Measurements from ENCODE around the gene ZNF684. TPM values are rescaled to one million over a fixed set of nuclear protein-coding genes. Genes with fewer than 3 reads are reported as not detected.
"Not testable (repeated sequence)": the region's sequence is repeated elsewhere in the genome, so short reads cannot be mapped to it uniquely, and the experiment has no call there.

ZNF684 gene
- polyA plus RNA-seq, result 1 to 10 TPM; 1.0 to 1.9 (median 1.6) TPM

DNA sequence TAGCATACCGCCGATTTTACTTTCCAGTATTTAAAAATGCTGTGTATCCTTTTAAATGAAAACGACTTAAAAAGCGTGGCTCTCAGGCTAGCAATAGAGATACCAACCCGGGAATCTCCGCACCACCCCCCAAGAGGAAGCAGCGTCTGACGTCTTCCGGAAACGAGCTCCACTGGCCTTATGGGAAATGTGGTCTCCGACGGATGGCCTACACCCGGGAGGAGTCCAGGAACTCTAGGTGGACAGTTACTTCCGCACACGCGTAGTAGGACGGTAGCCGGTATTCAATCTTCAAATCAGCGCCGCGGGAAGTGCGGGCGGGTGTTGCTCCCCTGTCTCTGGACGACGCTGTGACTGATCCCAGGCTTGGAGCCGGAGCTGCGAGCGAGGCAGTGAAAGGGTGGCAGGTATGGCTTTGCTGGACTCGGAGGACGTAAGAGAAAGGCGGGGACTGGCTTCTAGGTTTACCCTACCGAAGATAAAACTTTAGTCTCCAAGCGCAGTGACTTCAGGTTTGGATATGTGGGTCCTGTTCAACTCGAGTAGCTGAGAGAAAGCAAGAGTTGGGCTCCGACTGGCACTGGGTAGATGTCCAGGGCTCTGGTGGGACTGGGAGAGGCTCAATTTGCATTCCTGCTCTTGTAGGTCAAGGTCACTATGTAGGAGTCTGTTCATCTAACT is at the start of gene ZNF684:
Gene ZNF684, plus strand, starts transcription at position 257 of the 681 bp plus-strand sequence. CDS start 1,530 bp downstream, outside the sequence.
- WGBS, 3 donors, result 0% methylated on average over 35 of the region's 35 CpGs
- H3K27ac ChIP-seq (ENCODE audit: low read depth, low read length), result no peak within 1 kb of the TSS

DNA sequence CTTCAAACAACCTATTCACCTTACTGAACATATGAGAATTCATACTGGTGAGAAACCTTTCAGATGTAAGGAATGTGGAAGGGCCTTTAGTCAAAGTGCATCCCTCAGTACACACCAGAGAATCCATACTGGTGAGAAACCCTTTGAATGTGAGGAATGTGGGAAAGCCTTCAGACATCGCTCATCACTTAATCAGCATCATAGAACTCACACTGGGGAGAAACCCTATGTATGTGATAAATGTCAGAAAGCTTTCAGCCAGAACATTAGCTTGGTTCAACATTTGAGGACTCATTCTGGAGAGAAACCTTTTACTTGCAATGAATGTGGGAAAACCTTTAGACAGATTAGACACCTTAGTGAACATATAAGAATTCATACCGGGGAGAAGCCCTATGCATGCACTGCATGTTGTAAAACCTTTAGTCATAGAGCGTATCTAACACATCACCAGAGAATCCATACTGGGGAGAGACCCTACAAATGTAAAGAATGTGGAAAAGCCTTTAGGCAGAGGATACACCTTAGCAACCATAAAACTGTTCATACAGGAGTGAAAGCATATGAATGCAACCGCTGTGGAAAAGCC is 36.0 kb upstream of the ZNF684 start:
- no peak overlapping the region for H3K27ac ChIP-seq (ENCODE audit: low read depth, low read length)
- 98 to 99% (median 98%) methylated on average over 4 of the region's 4 CpGs for WGBS, 3 donors

DNA sequence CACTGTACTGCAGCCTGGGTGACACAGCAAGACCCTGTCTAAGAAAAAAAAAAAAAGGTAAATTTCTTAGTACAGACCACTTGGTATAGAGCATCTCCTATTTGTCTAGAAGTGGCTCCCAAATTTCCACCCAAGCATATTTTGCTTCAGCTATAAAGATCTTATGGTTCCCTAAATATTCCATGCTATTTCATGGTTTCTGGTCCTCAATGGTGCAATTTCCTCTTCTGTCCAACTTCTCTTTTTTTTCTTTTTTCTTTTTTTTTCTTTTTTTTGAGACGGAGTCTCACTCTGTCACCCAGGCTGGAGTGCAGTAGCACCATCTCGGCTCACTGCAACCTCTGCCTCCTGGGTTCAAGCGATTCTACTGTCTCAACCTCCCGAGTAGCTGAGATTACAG is 28.8 kb upstream of the ZNF684 start:
- 85 to 97% (median 92%) methylated on average over 4 of the region's 4 CpGs for WGBS, 3 donors
- H3K27ac ChIP-seq (ENCODE audit: low read depth, low read length), result not testable (repeated sequence)

DNA sequence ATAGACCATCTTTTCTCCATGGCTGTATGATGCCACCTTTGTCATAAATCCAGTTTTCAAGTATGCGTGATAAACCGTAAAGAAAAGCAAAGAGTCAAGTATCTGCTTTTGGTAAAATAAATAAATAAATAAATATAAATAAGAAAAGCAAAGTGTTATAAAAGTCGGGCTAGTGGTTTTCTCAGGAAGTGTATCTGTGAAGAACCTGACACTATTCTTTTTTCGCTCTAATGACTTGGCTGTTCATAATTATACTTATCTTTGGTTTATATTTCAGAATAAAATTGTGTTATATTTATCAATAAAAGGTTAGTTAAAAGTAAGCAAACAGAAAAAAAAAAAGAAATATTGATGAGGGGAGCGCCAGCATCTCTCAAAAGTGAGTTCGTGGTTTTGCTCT is 23.5 kb upstream of the ZNF684 start:
- no peak overlapping the region for H3K27ac ChIP-seq (ENCODE audit: low read depth, low read length)
- 61 to 69% (median 64%) methylated on average over 6 of the region's 6 CpGs for WGBS, 3 donors

DNA sequence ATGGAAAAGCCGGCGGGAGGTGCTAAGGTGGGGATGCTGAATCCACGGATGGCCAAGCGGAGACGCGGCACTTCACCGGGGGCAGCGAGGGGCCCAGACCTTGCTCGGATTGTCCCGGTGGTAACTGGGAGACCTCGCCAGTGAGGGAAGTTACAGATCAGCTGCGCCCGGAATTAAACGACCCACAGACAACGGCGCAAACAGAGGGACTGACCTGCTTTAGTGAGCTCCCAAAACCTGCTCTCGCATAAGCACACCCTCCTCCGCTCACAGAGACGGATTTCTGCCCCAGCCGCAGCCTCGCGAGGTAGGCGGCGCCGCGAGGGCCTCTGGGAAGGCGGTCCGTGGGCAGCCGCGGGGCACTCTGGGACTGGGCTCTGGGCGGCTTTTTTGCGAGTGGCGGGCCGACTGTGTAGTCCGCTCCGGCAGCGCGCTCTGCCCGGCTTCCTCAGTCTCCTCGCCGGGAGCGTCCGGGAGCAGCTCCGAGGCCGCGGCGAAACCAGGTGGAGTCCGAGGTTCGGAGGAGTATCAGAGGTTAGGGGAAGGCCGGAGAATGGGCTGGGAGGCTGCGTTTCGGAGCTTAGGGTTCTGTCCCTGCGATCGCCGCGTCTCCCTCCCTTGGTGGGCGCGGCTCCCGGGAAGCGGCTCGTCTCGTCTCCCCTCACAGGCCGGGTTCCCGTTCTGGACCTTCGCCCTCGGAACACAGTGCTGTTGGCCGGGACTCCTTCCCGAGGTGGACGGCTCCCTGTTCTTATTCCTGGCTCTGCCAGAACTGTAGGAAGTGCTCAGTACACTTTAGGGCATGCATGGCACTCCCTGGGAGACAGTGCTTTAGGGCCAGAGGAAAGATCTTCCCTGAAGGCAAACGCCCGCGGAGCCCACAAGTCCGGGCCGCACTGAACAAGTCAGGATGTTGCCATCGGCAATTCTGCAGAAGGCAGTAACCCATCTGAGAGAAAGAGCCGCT is 22.8 kb upstream of the ZNF684 start, which contains the start of gene EXO5:
Gene EXO5, plus strand, starts transcription at position 393 of the 967 bp plus-strand sequence. CDS start 5,778 bp downstream, outside the sequence.
- 0 to 1% (median 0%) methylated on average over 73 to 76 of the region's 76 CpGs for WGBS, 3 donors
- no peak within 1 kb of the TSS for H3K27ac ChIP-seq (ENCODE audit: low read depth, low read length)

DNA sequence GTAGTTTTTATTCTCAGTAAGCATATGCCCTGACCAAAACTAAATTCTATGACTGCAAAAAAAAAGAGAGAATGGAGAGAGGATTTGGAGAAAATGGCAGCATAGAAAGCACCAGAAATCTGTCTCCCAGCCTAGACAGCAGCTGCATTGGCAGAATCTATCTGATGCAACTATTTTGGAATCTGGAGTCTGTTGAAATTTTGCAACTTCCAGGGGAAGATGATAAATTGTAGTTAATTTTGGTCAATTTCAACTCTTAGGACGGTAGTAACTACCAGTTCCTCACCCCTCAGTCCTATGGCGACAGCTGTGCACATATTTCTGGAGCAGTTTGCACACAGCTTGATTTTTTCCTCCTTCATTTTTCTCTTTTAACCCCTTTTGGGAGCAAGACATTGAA is 11.9 kb upstream of the ZNF684 start:
- H3K27ac ChIP-seq (ENCODE audit: low read depth, low read length), result no peak overlapping the region
- 52 to 83% (median 58%) methylated on average over 2 of the region's 2 CpGs for WGBS, 3 donors

DNA sequence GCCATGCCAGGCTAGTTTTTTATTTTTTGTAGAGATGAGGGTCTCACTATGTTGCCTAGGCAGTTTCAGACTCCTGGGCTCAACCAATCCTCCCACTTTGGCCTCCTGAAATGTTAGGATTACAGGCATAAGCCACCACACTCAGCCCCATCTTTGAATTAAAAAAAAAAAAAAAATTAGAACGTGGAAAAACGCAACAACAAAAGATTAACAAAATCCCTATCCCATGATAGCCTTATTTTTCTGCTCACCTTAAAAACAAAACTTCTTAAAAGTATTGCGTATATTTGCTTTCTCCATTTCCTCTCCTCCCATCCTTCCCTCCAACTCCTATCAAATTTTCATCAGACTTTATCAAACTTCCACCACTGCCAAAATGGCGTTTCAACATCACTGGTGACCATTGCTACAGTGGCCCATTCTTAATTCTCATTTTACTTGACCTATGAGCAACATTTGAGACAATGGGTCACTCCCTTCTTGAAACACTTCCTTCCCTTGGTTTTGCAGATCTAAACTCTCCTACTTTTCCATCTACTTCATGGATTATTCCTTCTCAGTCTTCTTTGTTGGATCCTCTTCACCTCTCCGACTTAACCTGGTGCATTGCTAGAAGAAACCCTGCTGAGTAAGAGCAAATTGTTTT is 579 bp upstream of the ZNF684 start:
- WGBS, 3 donors, result 25 to 31% (median 27%) methylated on average over 5 of the region's 5 CpGs
- no peak overlapping the region for H3K27ac ChIP-seq (ENCODE audit: low read depth, low read length)

DNA sequence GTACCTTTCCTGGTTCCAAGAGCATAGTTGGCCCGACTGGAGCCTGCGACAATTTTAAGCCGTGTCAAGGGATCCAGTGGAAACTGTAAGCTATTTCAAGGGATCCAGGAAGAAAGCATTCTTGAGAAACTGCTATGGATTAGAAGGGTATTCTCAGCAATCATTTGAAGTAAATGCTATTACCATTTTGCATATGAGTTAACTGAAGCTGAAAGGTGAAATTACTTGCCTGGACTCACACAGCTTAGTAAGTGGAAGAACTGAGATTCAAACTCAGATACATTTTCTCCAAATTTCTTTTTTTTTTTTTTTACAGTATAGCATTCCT is 589 bp downstream of the ZNF684 start:
- no peak overlapping the region for H3K27ac ChIP-seq (ENCODE audit: low read depth, low read length)
- 0 to 4% (median 3%) methylated on average over 3 of the region's 3 CpGs for WGBS, 3 donors

DNA sequence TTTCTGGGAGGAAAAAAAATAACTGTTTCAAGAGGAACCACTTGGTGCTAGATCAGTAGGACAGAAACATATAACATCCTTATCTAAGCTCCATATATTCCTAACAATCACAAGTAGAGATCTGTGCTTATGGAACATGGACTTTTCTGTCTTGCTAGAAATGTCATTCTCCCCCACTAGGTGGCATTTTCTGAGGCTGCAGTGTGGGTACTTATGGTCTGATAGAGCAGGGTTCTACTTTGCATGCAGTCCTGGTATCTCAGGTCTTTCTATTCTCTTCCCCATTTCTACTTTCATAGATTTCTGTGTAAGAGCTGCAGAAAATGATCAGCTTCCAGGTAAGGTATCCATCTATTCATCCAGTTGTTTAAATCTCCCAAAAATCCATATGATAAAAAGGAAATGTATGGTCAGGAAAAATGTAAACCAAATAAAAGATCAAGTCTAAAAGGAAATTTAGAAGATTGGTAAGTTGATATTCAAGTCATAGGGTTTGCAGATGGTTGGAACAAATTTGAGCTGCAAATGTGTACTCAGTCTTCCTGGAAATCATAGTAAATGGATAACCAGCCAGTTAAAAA is 1.5 kb downstream of the ZNF684 start:
- no peak overlapping the region for H3K27ac ChIP-seq (ENCODE audit: low read depth, low read length)

DNA sequence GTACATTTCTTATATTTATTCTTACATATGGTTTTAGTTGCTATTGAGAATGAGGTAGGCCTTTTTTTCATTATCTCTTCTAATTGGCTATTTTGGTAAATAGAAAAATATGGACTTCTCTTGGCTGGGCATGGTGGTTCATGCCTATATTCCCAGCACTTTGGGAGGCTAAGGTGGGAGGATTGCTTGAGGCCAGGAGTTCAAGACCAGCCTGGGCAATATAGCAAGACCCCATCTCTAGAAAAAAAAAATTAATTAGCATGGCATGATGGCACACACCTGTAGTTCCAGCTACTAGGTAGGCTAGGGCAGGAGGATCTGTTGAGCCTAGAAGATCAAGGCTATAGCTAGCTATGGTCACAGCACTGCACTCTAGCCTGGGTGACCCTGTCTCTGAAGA is 3.2 kb downstream of the ZNF684 start:
- no peak overlapping the region for H3K27ac ChIP-seq (ENCODE audit: low read depth, low read length)

DNA sequence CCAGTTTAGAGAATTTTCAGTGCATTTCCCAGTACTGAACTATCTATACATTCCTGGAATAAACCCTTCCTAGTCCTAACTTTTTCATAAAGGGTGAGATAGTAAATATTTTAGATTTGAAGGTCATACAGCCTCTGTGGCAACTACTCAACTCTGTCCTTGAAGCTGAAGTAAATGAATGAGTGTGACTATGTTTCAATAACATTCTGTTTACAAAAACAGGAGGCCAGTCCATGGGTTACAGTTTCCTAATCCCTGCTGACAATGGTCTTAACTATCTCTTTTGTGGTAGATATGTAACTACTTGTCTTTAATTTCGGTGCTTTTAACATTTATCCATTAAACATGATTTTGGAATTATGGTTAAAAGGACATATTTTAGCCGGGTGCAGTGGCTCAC is 4.3 kb downstream of the ZNF684 start:
- H3K27ac ChIP-seq (ENCODE audit: low read depth, low read length), result no peak overlapping the region
- 73 to 95% (median 94%) methylated on average over 2 of the region's 2 CpGs for WGBS, 3 donors

DNA sequence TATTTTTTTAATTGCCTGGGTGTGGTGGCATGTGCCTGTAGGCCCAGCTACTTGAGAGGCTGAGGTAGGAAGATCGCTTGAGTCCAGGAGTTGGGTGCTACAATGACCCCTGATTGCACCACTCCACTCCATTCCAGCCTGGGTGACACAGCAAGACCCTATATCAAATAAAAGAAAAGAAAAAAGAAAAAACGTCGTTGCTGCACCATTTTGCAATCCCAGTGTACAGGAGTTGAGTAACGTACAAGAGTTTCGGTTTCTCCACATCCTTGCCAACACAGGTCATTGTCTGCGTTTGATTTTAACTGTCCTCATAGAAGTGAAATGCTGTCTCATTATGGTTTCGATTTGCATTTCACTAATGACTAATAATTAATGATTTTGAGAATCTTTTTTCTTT is 7.9 kb downstream of the ZNF684 start:
- 53 to 88% (median 62%) methylated on average over 7 of the region's 7 CpGs for WGBS, 3 donors
- H3K27ac ChIP-seq (ENCODE audit: low read depth, low read length), result no peak overlapping the region

DNA sequence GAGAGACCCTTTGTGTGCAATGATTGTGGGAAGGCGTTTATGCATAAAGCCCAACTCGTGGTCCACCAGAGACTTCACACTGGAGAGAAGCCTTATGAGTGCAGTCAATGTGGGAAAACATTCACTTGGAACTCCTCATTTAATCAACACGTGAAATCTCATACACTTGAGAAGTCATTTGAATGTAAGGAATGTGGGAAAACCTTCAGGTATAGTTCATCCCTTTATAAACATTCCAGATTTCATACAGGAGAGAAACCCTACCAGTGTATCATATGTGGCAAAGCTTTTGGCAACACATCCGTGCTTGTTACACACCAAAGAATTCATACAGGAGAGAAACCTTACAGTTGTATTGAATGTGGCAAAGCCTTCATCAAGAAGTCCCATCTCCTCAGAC is 15.5 kb downstream of the ZNF684 start:
- no peak overlapping the region for H3K27ac ChIP-seq (ENCODE audit: low read depth, low read length)

DNA sequence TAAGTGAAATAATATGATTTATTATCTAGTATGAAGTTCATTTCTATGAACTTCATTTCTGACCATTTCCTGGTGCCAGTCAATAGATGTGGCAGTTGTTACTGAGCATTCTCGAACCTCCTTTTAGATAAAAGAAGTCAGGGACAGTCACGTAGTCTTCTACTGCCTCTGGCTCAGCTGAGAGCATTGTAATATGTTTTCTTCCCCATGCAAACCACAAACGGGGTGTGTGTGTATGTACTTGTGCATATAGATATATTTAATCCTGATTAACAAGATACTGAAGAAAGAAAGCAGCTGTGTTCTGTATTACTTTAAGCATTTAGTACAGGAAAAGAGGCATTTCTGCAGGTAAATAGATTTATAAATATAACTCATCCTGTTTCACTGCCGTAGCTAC is 21.6 kb downstream of the ZNF684 start:
- 53 to 61% (median 58%) methylated on average over 4 of the region's 4 CpGs for WGBS, 3 donors
- no peak overlapping the region for H3K27ac ChIP-seq (ENCODE audit: low read depth, low read length)

More for the DNA sequence above, 15.5 kb downstream of the ZNF684 start:
- WGBS, 3 donors, result 96 to 98% (median 97%) methylated on average over 4 of the region's 4 CpGs

DNA sequence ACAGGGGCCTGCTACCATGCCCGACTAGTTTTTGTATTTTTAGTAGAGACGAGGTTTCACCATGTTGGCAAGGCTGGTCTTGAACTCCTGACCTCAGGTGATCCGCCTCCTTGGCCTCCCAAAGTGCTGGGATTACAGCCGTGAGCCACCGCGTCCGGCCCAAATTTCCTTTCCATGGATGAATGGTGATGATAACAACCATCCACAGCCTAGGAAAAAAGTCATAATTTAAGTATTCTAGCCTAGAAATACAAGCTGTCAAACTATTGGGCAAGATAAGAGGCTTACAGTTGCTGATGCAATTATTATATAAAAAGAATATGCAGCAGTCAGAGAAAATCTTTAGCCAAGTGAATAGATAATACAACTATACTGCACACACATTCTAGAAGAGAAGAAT is 23.4 kb downstream of the ZNF684 start:
- H3K27ac ChIP-seq (ENCODE audit: low read depth, low read length), result not testable (repeated sequence)
- WGBS, 3 donors, result 87 to 93% (median 90%) methylated on average over 7 of the region's 7 CpGs

DNA sequence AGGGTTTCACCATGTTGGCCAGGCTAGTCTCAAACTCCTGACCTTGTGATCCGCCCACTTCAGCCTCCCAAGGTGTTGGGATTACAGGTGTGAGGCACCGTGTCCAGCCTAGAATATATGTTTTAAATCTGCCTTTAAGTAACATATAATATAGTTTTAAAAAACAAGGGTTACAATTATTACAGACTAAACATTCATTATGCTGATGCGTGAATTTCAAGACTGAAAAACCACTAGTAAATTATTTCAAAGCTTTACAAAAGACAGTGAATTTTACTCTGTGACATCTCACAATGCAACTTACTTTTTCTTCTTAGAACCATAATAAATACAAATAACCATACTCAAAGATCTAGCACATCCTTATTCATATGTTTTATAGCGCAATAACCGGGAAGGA is 24.7 kb downstream of the ZNF684 start:
- H3K27ac ChIP-seq (ENCODE audit: low read depth, low read length), result no peak overlapping the region
- 92 to 95% (median 94%) methylated on average over 5 of the region's 5 CpGs for WGBS, 3 donors

DNA sequence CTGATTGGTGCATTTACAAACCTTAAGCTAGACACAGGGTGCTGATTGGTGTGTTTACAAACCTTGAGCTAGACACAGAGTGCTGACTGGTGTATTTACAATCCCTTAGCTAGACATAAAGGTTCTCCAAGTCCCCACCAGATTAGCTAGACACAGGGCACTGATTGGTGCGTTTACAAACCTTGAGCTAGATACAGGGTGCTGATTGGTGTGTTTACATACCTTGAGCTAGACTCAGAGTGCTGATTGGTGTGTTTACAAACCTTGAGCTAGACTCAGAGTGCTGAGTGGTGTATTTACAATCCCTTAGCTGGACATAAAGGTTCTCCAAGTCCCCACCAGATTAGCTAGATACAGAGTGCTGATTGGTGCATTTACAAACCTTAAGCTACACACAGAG is 26.8 kb downstream of the ZNF684 start:
- 45 to 96% (median 92%) methylated on average over 1 of the region's 1 CpG for WGBS, 3 donors
- not testable (repeated sequence) for H3K27ac ChIP-seq (ENCODE audit: low read depth, low read length)

DNA sequence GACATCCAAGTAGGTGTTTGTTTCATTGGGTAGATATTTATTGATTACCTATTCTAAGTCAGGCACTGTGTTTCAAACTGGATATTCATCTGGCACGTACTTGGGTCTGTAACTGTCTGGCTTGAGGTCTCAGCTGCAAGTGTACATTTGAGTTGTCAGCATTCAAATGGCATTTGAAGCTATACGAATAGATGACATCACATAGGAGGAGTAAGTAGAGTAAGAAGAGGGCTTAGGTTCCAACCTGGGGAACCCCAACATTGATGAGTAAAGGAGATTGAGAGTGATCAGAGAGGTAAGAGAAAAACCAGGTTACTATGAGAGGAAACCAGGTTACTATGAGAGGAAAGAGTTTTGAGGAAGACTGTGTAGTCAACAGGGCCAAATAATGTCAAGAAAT is 30.7 kb downstream of the ZNF684 start:
- WGBS, 3 donors, result 76 to 85% (median 81%) methylated on average over 2 of the region's 2 CpGs
- H3K27ac ChIP-seq (ENCODE audit: low read depth, low read length), result no peak overlapping the region

DNA sequence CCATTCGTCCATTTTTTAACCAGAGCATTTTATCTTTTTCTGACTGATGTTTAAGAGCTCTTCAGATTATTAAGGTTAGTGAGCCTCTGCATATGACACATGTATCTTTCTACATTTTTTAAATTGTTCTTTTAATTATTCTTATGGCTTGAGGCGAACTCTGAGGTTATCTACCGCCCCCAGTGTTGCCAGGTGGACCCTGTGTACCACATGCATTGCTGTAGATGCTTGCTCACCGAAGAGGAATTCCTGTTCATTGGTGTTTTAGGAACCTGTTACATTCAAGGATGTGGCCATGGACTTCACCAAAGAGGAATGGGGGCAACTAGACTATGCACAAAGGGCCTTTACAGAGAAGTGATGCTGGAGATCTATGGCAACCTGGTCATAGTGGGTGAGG is 31.8 kb downstream of the ZNF684 start:
- 80 to 90% (median 85%) methylated on average over 4 of the region's 4 CpGs for WGBS, 3 donors
- no peak overlapping the region for H3K27ac ChIP-seq (ENCODE audit: low read depth, low read length)

Data from adipose tissue (tissue), 3 donors.